HCT116 (cell line): ENCODE data around the gene INTS6. TPM values are rescaled to one million over a fixed set of nuclear protein-coding genes. Genes with fewer than 3 reads are reported as not detected.

Experiments used
- ATAC-seq: fragments of 200-7000 bp; cut with Tn5 transposase; 2 replicates; pipeline ENCODE4 v1.9.1; 2020; ENCODE audit warnings: mild to moderate bottlenecking, moderate library complexity
- BruUV-seq: library from RNA; stranded (reverse); fragments of 400-500 nt; replicated peaks from 2 replicates; lab custom pipeline; 2021; lab: Mats Ljungman, UMichigan
- CTCF ChIA-PET: fragments of 300-600 bp; sonication (Branson Sonifier 250); formaldehyde crosslinking; loops from one replicate; lab custom pipeline; 2021; ENCODE audit warnings: antibody characterized with exemption; lab: Charles Lee
- POLR2A ChIA-PET: fragments of 300-600, 350-600 bp; sonication (Branson Sonifier 250); formaldehyde crosslinking; loops from one replicate; lab custom pipeline; 2021; ENCODE audit warnings: antibody characterized with exemption; lab: Charles Lee
- RAD21 ChIA-PET, 2 experiments: fragments of 300-600 bp; sonication (Branson Sonifier 250); formaldehyde crosslinking; loops; one replicate each; lab custom pipeline; 2023; ENCODE audit warnings: low total read pairs in 2 of 2; ENCODE audit not compliant: uncharacterized antibody in 2 of 2, unreplicated experiment in 2 of 2, low non-redundant PET in 1 of 2; lab: Charles Lee
- DNase-seq: peaks from one replicate; pipeline ENCODE4 v3.0.0-alpha.2; 2010; ENCODE audit warnings: low read depth, low spot score
- H2AFZ ChIP-seq: fragments of 200-600 bp; shearing (Covaris generic), sonication (generic); 2 replicates; pipeline ENCODE4 v1.6.1; 2017; ENCODE audit warnings: low read depth, mixed run types, mixed read lengths, antibody characterized with exemption, low read length; ENCODE audit not compliant: poor library complexity, severe bottlenecking
- H3K27ac ChIP-seq: 2 replicates; pipeline ENCODE4 v1.5.1; 2012; ENCODE audit warnings: low read depth, low read length
- H3K27me3 ChIP-seq: fragments of 200-600 bp; sonication (generic); 2 replicates; pipeline ENCODE4 v1.6.1; 2016; ENCODE audit warnings: mixed run types, low read length, mixed read lengths; ENCODE audit not compliant: insufficient read depth
- H3K36me3 ChIP-seq, 2 experiments: fragments of 200-500 bp in 1 of 2; fragments of 200-600 bp in 1 of 2; sonication (Bioruptor generic) in 1 of 2; sonication (generic) in 1 of 2; 2 replicates each; pipeline versions ENCODE4 v1.5.1 to v1.6.1; 2014 to 2016; ENCODE audit warnings: low read length in 2 of 2, inconsistent platforms in 1 of 2, mixed read lengths in 1 of 2, mixed run types in 1 of 2; ENCODE audit not compliant: insufficient read depth in 2 of 2, control insufficient read depth in 1 of 2
- H3K4me1 ChIP-seq, 2 experiments: fragments of 200-600 bp in 1 of 2; sonication (generic) in 1 of 2; 2 replicates each; pipeline versions ENCODE4 v1.5.1 to v1.6.1; 2012 to 2017; ENCODE audit warnings: low read length in 2 of 2, inconsistent platforms in 1 of 2, mild to moderate bottlenecking in 1 of 2, mixed read lengths in 1 of 2, mixed run types in 1 of 2, moderate library complexity in 1 of 2; ENCODE audit not compliant: insufficient read depth in 2 of 2, control insufficient read depth in 1 of 2
- H3K4me2 ChIP-seq: fragments of 200-600 bp; sonication (generic); 2 replicates; pipeline ENCODE4 v1.6.1; 2017; ENCODE audit warnings: mixed run types, low read length, mixed read lengths
- H3K4me3 ChIP-seq, 2 experiments: fragments of 200-600 bp in 1 of 2; sonication (generic) in 1 of 2; replicated peaks in 1 of 2; 2 replicates each; pipeline ENCODE4 v1.5.1; 2011 to 2016; ENCODE audit warnings: low read length in 2 of 2, control low read depth in 1 of 2, low read depth in 1 of 2, mild to moderate bottlenecking in 1 of 2, mixed read lengths in 1 of 2, mixed run types in 1 of 2
- H3K79me2 ChIP-seq: fragments of 200-600 bp; sonication (generic); 2 replicates; pipeline ENCODE4 v1.6.1; 2017; ENCODE audit warnings: mild to moderate bottlenecking, mixed run types, low read length, moderate library complexity, mixed read lengths; ENCODE audit not compliant: insufficient read depth
- H3K9ac ChIP-seq: fragments of 200-600 bp; sonication (generic); 2 replicates; pipeline ENCODE4 v1.6.1; 2016; ENCODE audit warnings: low read length, mixed read lengths
- H3K9me2 ChIP-seq: fragments of 200-600 bp; sonication (generic), shearing (Covaris generic); 2 replicates; pipeline ENCODE4 v1.6.1; 2017; ENCODE audit warnings: mixed run types, mild to moderate bottlenecking, moderate library complexity; ENCODE audit not compliant: insufficient read depth
- H3K9me3 ChIP-seq, 2 experiments: fragments of 200-500 bp in 1 of 2; fragments of 200-600 bp in 1 of 2; sonication (Bioruptor generic) in 1 of 2; sonication (generic) in 1 of 2; 2 replicates each; pipeline ENCODE4 v1.6.1; 2014 to 2017; ENCODE audit warnings: low read length in 2 of 2, mixed read lengths in 2 of 2, inconsistent platforms in 1 of 2, low read depth in 1 of 2, mild to moderate bottlenecking in 1 of 2, mixed run types in 1 of 2, moderate library complexity in 1 of 2; ENCODE audit not compliant: control insufficient read depth in 1 of 2, insufficient read depth in 1 of 2
- H4K20me1 ChIP-seq: fragments of 200-600 bp; sonication (generic), shearing (Covaris generic); 2 replicates; pipeline ENCODE4 v1.6.1; 2017; ENCODE audit warnings: mixed run types, mild to moderate bottlenecking, moderate library complexity; ENCODE audit not compliant: insufficient read depth
- CEBPB ChIP-seq: IDR thresholded peaks from 2 replicates; pipeline ENCODE4 v1.6.1; 2012; ENCODE audit warnings: low read depth
- EZH2phosphoT487 ChIP-seq: fragments of 200-600 bp; IDR thresholded peaks from 2 replicates; pipeline ENCODE4 v1.6.1; 2018; ENCODE audit warnings: antibody characterized with exemption, borderline replicate concordance
- FOSL1 ChIP-seq: IDR thresholded peaks from 2 replicates; pipeline ENCODE4 v1.6.1; 2012; ENCODE audit warnings: low read depth
- JUND ChIP-seq: IDR thresholded peaks from 2 replicates; pipeline ENCODE4 v1.6.1; 2012
- SRF ChIP-seq: IDR thresholded peaks from 2 replicates; pipeline ENCODE4 v1.6.1; 2012; ENCODE audit warnings: low read depth
- TCF7L2 ChIP-seq: IDR thresholded peaks from 2 replicates; pipeline ENCODE4 v1.7.0; 2011; ENCODE audit warnings: borderline replicate concordance, inconsistent platforms; ENCODE audit not compliant: insufficient read depth, insufficient read length; ENCODE audit errors: extremely low read depth
- ZFX ChIP-seq: fragments of 450-650 bp; IDR thresholded peaks from 2 replicates; pipeline ENCODE4 v1.6.1; 2017
- ZNF274 ChIP-seq: fragments of 200-500 bp; sonication (Bioruptor generic); IDR thresholded peaks from 2 replicates; pipeline ENCODE4 v1.6.1; 2014; ENCODE audit warnings: mild to moderate bottlenecking, low read depth, low read length, inconsistent platforms
- intact Hi-C: fragments of 100-400 bp; cut with micrococcal nuclease; formaldehyde crosslinking; loops from 2 replicates; pipeline ENCODE4 v1.10.0; 2022
- total RNA-seq: library from RNA; stranded (reverse); gene quantifications from one replicate; pipeline ENCODE4 v1.2.1, GENCODE V29; 2021; ENCODE audit not compliant: unreplicated experiment
- TF ChIP-seq, protein P1 (sequence below): IDR thresholded peaks from 2 replicates; pipeline ENCODE4 v1.6.1; 2012; ENCODE audit warnings: low read depth
- TF ChIP-seq, protein P2 (sequence below): IDR thresholded peaks from 2 replicates; pipeline ENCODE4 v1.6.1; 2011; ENCODE audit warnings: mild to moderate bottlenecking, low read length, moderate library complexity; ENCODE audit not compliant: insufficient replicate concordance; ENCODE audit errors: extremely low read depth
- TF ChIP-seq, protein P3 (sequence below): IDR thresholded peaks from 2 replicates; pipeline ENCODE4 v1.6.1; 2012

The INTS6 gene
- total RNA-seq, 1 experiment from 2014 or later = 44.7 TPM

DNA sequence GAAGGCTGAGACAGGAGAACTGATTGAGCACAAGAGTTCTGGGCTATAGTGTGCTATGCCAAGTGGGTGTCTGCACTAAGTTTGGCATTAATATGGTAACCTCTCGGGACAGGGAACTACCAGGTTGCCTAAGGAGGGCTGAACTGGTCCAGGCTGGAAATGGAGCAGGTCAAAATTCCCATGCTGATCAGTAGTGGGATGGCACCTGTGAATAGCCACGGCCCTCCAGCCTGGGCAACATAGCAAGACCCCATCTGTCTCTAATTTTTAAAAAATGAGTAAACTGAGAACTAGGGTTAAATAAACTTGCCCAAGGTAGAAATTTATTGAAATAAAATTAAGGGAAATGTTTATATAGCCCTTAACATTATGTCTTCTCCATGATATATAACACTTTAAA lies 17.0 kb upstream of the INTS6 start:
- TF ChIP-seq, protein P1, sequence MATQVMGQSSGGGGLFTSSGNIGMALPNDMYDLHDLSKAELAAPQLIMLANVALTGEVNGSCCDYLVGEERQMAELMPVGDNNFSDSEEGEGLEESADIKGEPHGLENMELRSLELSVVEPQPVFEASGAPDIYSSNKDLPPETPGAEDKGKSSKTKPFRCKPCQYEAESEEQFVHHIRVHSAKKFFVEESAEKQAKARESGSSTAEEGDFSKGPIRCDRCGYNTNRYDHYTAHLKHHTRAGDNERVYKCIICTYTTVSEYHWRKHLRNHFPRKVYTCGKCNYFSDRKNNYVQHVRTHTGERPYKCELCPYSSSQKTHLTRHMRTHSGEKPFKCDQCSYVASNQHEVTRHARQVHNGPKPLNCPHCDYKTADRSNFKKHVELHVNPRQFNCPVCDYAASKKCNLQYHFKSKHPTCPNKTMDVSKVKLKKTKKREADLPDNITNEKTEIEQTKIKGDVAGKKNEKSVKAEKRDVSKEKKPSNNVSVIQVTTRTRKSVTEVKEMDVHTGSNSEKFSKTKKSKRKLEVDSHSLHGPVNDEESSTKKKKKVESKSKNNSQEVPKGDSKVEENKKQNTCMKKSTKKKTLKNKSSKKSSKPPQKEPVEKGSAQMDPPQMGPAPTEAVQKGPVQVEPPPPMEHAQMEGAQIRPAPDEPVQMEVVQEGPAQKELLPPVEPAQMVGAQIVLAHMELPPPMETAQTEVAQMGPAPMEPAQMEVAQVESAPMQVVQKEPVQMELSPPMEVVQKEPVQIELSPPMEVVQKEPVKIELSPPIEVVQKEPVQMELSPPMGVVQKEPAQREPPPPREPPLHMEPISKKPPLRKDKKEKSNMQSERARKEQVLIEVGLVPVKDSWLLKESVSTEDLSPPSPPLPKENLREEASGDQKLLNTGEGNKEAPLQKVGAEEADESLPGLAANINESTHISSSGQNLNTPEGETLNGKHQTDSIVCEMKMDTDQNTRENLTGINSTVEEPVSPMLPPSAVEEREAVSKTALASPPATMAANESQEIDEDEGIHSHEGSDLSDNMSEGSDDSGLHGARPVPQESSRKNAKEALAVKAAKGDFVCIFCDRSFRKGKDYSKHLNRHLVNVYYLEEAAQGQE = no peak
- no peak for TF ChIP-seq SRF
- TF ChIP-seq CEBPB = no peak
- no peak for TF ChIP-seq ZFX
- TF ChIP-seq, all 23 proteins: peak for 0
- ChIA-PET POLR2A (no interaction called here), RAD21 (no interaction called here), CTCF (no interaction called here)
- Histone ChIP-seq H2AFZ (no peak overlapping the region), H3K9me3 (no peaks in the 10 kb centered on the region), H3K9me2 (0 out of 2 replicates have a peak, but pooled peaks cover 4% of the 10 kb centered on the region), H4K20me1 (no peaks in the 10 kb centered on the region), H3K4me2 (no peak overlapping the region), H3K4me3 (no peak overlapping the region), H3K4me1 (no peaks in the 10 kb centered on the region), H3K36me3 (no peaks in the 10 kb centered on the region), H3K27ac (no peak overlapping the region), H3K27me3 (no peaks in the 10 kb centered on the region), H3K9ac (no peak overlapping the region), H3K79me2 (no peaks in the 10 kb centered on the region)
- intact Hi-C loops = no loop called here
- ATAC-seq (no peak), DNase-seq (no peak)
- no TSS peak for BruUV-seq

DNA sequence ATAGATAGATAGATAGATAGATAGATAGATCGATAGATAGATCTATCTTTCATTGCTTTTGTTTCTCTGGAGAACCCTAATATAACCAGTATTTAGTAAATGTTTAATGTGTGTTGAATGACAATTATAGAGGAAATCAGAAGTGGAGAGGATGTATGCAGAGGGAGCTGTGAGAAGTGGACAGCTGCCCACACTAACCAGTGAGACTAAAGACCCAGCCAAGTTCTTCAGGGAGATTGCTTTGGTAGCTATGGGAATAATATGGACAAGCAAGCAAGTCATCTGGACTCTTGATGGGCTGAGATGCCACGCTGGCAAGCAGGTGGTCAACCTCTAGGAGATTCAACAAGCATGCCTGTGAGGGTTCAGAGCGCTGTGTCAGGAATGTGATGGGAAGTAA lies 14.9 kb upstream of the INTS6 start:
- BruUV-seq = no TSS peak
- no peaks in the 10 kb centered on the region for H4K20me1 ChIP-seq
- no peak overlapping the region for H2AFZ ChIP-seq
- ChIA-PET RAD21 (no interaction called here), CTCF (no interaction called here), POLR2A (interaction anchor here (1.4 kb wide), 1 partner anchor 15 kb away, joined by 3 read pairs; the partner anchor contains the start of gene INTS6)
- H3K9me2 ChIP-seq = 0 out of 2 replicates have a peak, but pooled peaks cover 4% of the 10 kb centered on the region
- ATAC-seq = no peak
- no peak overlapping the region for H3K4me3 ChIP-seq
- no peak overlapping the region for H3K4me2 ChIP-seq
- no peaks in the 10 kb centered on the region for H3K27me3 ChIP-seq
- no peak for TF ChIP-seq ZNF274
- TF ChIP-seq TCF7L2 = no peak
- TF ChIP-seq EZH2phosphoT487 = no peak
- TF ChIP-seq, protein P2, sequence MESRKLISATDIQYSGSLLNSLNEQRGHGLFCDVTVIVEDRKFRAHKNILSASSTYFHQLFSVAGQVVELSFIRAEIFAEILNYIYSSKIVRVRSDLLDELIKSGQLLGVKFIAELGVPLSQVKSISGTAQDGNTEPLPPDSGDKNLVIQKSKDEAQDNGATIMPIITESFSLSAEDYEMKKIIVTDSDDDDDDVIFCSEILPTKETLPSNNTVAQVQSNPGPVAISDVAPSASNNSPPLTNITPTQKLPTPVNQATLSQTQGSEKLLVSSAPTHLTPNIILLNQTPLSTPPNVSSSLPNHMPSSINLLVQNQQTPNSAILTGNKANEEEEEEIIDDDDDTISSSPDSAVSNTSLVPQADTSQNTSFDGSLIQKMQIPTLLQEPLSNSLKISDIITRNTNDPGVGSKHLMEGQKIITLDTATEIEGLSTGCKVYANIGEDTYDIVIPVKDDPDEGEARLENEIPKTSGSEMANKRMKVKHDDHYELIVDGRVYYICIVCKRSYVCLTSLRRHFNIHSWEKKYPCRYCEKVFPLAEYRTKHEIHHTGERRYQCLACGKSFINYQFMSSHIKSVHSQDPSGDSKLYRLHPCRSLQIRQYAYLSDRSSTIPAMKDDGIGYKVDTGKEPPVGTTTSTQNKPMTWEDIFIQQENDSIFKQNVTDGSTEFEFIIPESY = no peak
- TF ChIP-seq, protein P3, sequence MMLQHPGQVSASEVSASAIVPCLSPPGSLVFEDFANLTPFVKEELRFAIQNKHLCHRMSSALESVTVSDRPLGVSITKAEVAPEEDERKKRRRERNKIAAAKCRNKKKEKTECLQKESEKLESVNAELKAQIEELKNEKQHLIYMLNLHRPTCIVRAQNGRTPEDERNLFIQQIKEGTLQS = no peak
- no peak for TF ChIP-seq JUND
- TF ChIP-seq FOSL1 = no peak
- intact Hi-C loops = no loop called here
- no peaks in the 10 kb centered on the region for H3K79me2 ChIP-seq
- H3K36me3 ChIP-seq = no peaks in the 10 kb centered on the region
- no peak for DNase-seq
- H3K4me1 ChIP-seq = no peaks in the 10 kb centered on the region
- no peak overlapping the region for H3K27ac ChIP-seq
- H3K9me3 ChIP-seq = no peaks in the 10 kb centered on the region
- no peak overlapping the region for H3K9ac ChIP-seq
